Osteoblast (primary cell): ENCODE measurements around the gene IFT25. TPM values are rescaled to one million over a fixed set of nuclear protein-coding genes. Genes with fewer than 3 reads are reported as not detected.

Experiments
- DNase-seq: peaks from one replicate; pipeline ENCODE4 v3.0.0; 2011; ENCODE audit warnings: low spot score, mixed read lengths; ENCODE audit not compliant: insufficient read length; ENCODE audit errors: missing footprints
- H2AFZ ChIP-seq: 2 replicates; pipeline ENCODE4 v1.6.0; 2011; ENCODE audit warnings: mild to moderate bottlenecking, low read length
- H3K27ac ChIP-seq: 2 replicates; pipeline ENCODE4 v1.5.1; 2011; ENCODE audit warnings: mild to moderate bottlenecking, low read depth, low read length, moderate library complexity
- H3K27me3 ChIP-seq: 2 replicates; pipeline ENCODE4 v1.6.0; 2012; ENCODE audit warnings: mild to moderate bottlenecking, control low read depth, inconsistent platforms, low read length, moderate library complexity; ENCODE audit not compliant: insufficient read depth
- H3K36me3 ChIP-seq: 2 replicates; pipeline ENCODE4 v1.5.1; 2011; ENCODE audit warnings: mild to moderate bottlenecking, low read length, control low read depth, moderate library complexity; ENCODE audit not compliant: insufficient read depth
- H3K4me1 ChIP-seq: 2 replicates; pipeline ENCODE4 v1.5.1; 2011; ENCODE audit warnings: mild to moderate bottlenecking, low read length, control low read depth, moderate library complexity; ENCODE audit not compliant: insufficient read depth
- H3K4me2 ChIP-seq: 2 replicates; pipeline ENCODE4 v1.6.0; 2011; ENCODE audit warnings: mild to moderate bottlenecking, low read length; ENCODE audit not compliant: insufficient read depth
- H3K4me3 ChIP-seq: fragments of 200-600 bp; sonication (generic); 3 replicates; pipeline ENCODE4 v1.5.1; 2012; ENCODE audit warnings: mild to moderate bottlenecking, low read length, inconsistent platforms; ENCODE audit not compliant: insufficient read depth
- H3K79me2 ChIP-seq: 2 replicates; pipeline ENCODE4 v1.6.0; 2012; ENCODE audit warnings: mild to moderate bottlenecking, low read length, control low read depth, inconsistent platforms; ENCODE audit not compliant: insufficient read depth
- H3K9me3 ChIP-seq: 2 replicates; pipeline ENCODE4 v1.5.1; 2011; ENCODE audit warnings: low read depth, low read length, control low read depth
- H4K20me1 ChIP-seq: 2 replicates; pipeline ENCODE4 v1.6.0; 2012; ENCODE audit warnings: mild to moderate bottlenecking, low read length, control low read depth; ENCODE audit not compliant: insufficient read depth
- CTCF ChIP-seq: IDR thresholded peaks from 2 replicates; pipeline ENCODE4 v1.5.1; 2011; ENCODE audit warnings: mild to moderate bottlenecking, low read depth, low read length, moderate library complexity; ENCODE audit errors: extremely low read depth
- total RNA-seq: library from RNA; depleted of rRNA; stranded (reverse); fragments of >200 nt; gene quantifications from 2 replicates; pipeline ENCODE4 v1.2.3, GENCODE V29; 2012

Gene IFT25
- total RNA-seq, 1 donor: 21.7 TPM

- Histone ChIP-seq H3K27me3 (no peaks in the 10 kb centered on the region), H3K4me3 (no peak overlapping the region), H3K9me3 (no peaks in the 10 kb centered on the region), H2AFZ (no peak overlapping the region), H4K20me1 (no peaks in the 10 kb centered on the region), H3K79me2 (no peaks in the 10 kb centered on the region), H3K4me2 (no peak overlapping the region), H3K27ac (no peak overlapping the region), H3K36me3 (no peaks in the 10 kb centered on the region), H3K4me1 (peaks cover 8% of the 10 kb centered on the region)
- TF ChIP-seq CTCF: no peak
- no peak for DNase-seq
These were observed 41.0 kb upstream of the IFT25 start for GRCh38 chr1:53986458-53986857.

DNA sequence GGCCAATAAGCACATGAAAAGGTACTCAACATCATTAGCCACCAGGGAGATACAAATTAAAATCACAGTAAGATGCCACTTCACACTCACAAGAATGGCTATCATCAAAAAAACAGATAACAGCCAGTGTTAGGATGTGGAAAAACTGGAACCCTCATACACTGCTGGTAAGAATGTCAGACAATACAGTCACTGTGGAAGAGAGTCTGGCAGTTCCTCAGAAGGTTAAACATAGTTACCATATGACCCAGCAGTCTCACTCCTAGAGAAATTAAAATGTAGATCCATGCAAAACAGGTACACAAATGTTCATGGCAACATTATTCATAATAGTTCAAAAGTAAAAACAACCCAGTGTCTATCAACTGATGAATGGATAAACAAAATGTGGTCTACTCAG, 39.2 kb upstream of the IFT25 start:
- H3K36me3 ChIP-seq: no peaks in the 10 kb centered on the region
- DNase-seq: no peak
- no peak overlapping the region for H3K4me3 ChIP-seq
- H3K9me3 ChIP-seq: no peaks in the 10 kb centered on the region
- no peaks in the 10 kb centered on the region for H3K27me3 ChIP-seq
- peaks cover 8% of the 10 kb centered on the region for H3K4me1 ChIP-seq
- no peak overlapping the region for H2AFZ ChIP-seq
- no peak overlapping the region for H3K4me2 ChIP-seq
- no peak for TF ChIP-seq CTCF
- H4K20me1 ChIP-seq: no peaks in the 10 kb centered on the region
- no peak overlapping the region for H3K27ac ChIP-seq
- H3K79me2 ChIP-seq: no peaks in the 10 kb centered on the region

- H4K20me1 ChIP-seq: no peaks in the 10 kb centered on the region
- H3K4me1 ChIP-seq: peaks cover 8% of the 10 kb centered on the region
- no peaks in the 10 kb centered on the region for H3K9me3 ChIP-seq
- H3K36me3 ChIP-seq: no peaks in the 10 kb centered on the region
- peak overlapping the region; percentile 98 for H2AFZ ChIP-seq
- peak overlapping the region; percentile 30 for H3K27ac ChIP-seq
- TF ChIP-seq CTCF: no peak
- H3K79me2 ChIP-seq: no peaks in the 10 kb centered on the region
- H3K4me3 ChIP-seq: peak overlapping the region; percentile 72
- no peaks in the 10 kb centered on the region for H3K27me3 ChIP-seq
- no peak for DNase-seq
- H3K4me2 ChIP-seq: peak overlapping the region; percentile 89
These were observed 37.2 kb upstream of the IFT25 start for GRCh38 chr1:53982763-53983104.

DNA sequence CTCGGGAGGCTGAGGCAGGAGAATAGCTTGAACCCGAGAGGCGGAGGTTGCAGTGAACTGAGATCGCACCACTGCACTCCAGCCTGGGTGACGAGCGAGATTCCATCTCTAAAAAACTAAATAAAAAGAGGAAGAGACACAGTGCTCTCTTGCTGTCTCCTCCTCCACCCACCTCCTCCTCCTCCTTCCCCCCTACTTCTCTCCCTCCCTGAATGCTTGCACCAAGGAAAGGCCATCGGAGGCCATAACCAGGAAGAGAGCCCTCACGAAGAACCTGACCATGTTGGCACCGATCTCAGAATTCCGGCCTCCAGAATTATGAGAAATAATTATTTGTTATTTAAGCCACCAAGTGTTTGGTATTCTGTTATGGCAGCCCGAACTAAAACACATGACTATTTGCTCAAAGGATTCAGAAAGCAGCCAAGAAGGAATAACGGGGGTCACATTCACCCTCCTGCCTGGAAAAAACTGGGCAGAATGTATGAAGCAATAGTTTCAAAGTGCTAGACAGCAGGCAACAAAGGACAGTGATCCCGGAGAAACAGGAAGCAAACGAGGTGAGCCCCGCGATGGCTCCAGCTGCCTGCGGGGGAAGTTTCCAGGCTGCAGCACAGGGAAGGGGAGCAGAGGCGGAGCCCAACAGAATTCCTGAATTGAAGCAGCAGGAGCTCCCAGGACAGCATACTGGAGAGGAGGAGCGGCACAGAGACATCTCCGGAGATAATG, 36.7 kb upstream of the IFT25 start:
- TF ChIP-seq CTCF: no peak
- peak overlapping the region; percentile 30 for H3K27ac ChIP-seq
- no peaks in the 10 kb centered on the region for H3K9me3 ChIP-seq
- peak; percentile 92 for DNase-seq
- peak overlapping the region; percentile 98 for H2AFZ ChIP-seq
- no peaks in the 10 kb centered on the region for H3K27me3 ChIP-seq
- peaks cover 8% of the 10 kb centered on the region for H3K4me1 ChIP-seq
- H4K20me1 ChIP-seq: no peaks in the 10 kb centered on the region
- H3K4me3 ChIP-seq: peak overlapping the region; percentile 72
- H3K36me3 ChIP-seq: no peaks in the 10 kb centered on the region
- no peaks in the 10 kb centered on the region for H3K79me2 ChIP-seq
- H3K4me2 ChIP-seq: peak overlapping the region; percentile 89
